ENCODE measurements around the gene TSPAN19. TPM values are rescaled to one million over a fixed set of nuclear protein-coding genes. Genes with fewer than 3 reads are reported as not detected.
A peak's percentile ranks its signal among the peaks of the same experiment; 100 is the strongest.

TSPAN19 gene
- 0.23 to 0.53 TPM in 2 of 3 replicates, not detected in the other for total RNA-seq (2021)
- Bru-seq, nascent RNA: percentile 18 among the genes with signal in this experiment
- long read RNA-seq, experiment 1: 0 reads
- long read RNA-seq, experiment 2: 0 reads
- long read RNA-seq, experiment 3, partial matches to known transcripts: 0 of 1 reads
- long read RNA-seq, experiment 3, other reads (novel, unspliced or antisense): 1 of 1 reads

GRCh38 chr12:85036234-85036707 is at the start of gene TSPAN19, which contains the start of gene LRRIQ1:
TSPAN19 (minus strand) TSS chr12:85036277; CDS start chr12:85029946, 6,331 bp downstream.
LRRIQ1 (plus strand) TSS chr12:85036351; CDS start chr12:85038177, 1,826 bp downstream.
- Mint-ChIP-seq H3K27ac (no peak within 1 kb of the TSS), H3K9me3 (no peaks in the 10 kb centered on the region), H3K4me1 (peaks cover 3% of the 10 kb centered on the region; the same call in 1 of the 2 replicates), H3K27me3 (ENCODE audit: low read depth) (no peaks in the 10 kb centered on the region), H3K4me3 (peak within 1 kb of the TSS; percentile 91), H3K36me3 (no peaks in the 10 kb centered on the region)
- TF ChIP-seq ERG (CRISPR knock-in tag; IDR thresholded peaks at IDR 0.05) (no peak), IRF2 (CRISPR knock-in tag; IDR thresholded peaks at IDR 0.05; ENCODE audit: borderline replicate concordance, low read depth) (no peak), ARID4B (CRISPR knock-in tag; IDR thresholded peaks at IDR 0.05; ENCODE audit: borderline replicate concordance) (peak; percentile 26; the same call in 1 of the 2 replicates), NFE2L1 (CRISPR knock-in tag; IDR thresholded peaks at IDR 0.05) (no peak), HMGXB4 (CRISPR knock-in tag; IDR thresholded peaks at IDR 0.05) (no peak), NFYB (CRISPR knock-in tag; conservative IDR thresholded peaks at IDR 0.05; ENCODE audit: low read depth) (peak; percentile 79), GABPB1 (CRISPR knock-in tag; IDR thresholded peaks at IDR 0.05) (no peak), FOXK1 (CRISPR knock-in tag; IDR thresholded peaks at IDR 0.05) (0 out of 2 replicates have a peak, but pooled peaks have one; percentile 61), ETV6 (CRISPR knock-in tag; IDR thresholded peaks at IDR 0.05) (0 out of 2 replicates have a peak, but pooled peaks have one; percentile 19)
- POLR2A ChIA-PET: interaction anchor here (0.5 kb wide), 1 partner anchor 154 kb away, joined by 3 read pairs; no protein-coding TSS in a partner anchor
- peak; percentile 99 for ATAC-seq
- CTCF ChIA-PET: interaction anchor here (0.8 to 1.1 kb wide), 3 partner anchors 12 to 193 kb away, joined by 3 to 6 read pairs (median 3); partner anchors contain the start of gene SLC6A15
- peak; percentile 84 for DNase-seq (ENCODE audit: low spot score)

GRCh38 chr12:85085066-85085465 is 49.0 kb upstream of the TSPAN19 start:
- H3K4me1 Mint-ChIP-seq: peaks cover 8% of the 10 kb centered on the region
- TF ChIP-seq ZNF532 (CRISPR knock-in tag; IDR thresholded peaks at IDR 0.05; ENCODE audit: borderline replicate concordance) (no peak), CTCF (IDR thresholded peaks at IDR 0.05) (no peak)
- ChIA-PET CTCF (no interaction called here), POLR2A (no interaction called here)
- ATAC-seq (no peak), DNase-seq (ENCODE audit: low spot score) (no peak)
- peaks cover 5% of the 10 kb centered on the region for H3K36me3 Mint-ChIP-seq
- H3K9me3 Mint-ChIP-seq: peaks cover 23% of the 10 kb centered on the region
- no peak overlapping the region for H3K4me3 Mint-ChIP-seq
- H3K27ac Mint-ChIP-seq: no peak overlapping the region
- no peaks in the 10 kb centered on the region for H3K27me3 Mint-ChIP-seq (ENCODE audit: low read depth)
